OCI-LY7 (cell line): ENCODE data around the gene UGDH. TPM values are rescaled to one million over a fixed set of nuclear protein-coding genes. Genes with fewer than 3 reads are reported as not detected.
"Not testable (repeated sequence)": the region's sequence is repeated elsewhere in the genome, so short reads cannot be mapped to it uniquely, and the experiment has no call there.

Experiments
- BruUV-seq: library from RNA; stranded (reverse); fragments of 400-500 nt; replicated peaks from 2 replicates; lab custom pipeline; 2021; lab: Mats Ljungman, UMichigan
- CTCF ChIA-PET: fragments of 300-600 bp; sonication (Branson Sonifier 250); formaldehyde crosslinking; loops from one replicate; lab custom pipeline; 2022; ENCODE audit warnings: antibody characterized with exemption; ENCODE audit not compliant: unreplicated experiment; lab: Charles Lee
- POLR2A ChIA-PET: fragments of 300-600 bp; sonication (Branson Sonifier 250); formaldehyde crosslinking; loops from one replicate; lab custom pipeline; 2022; ENCODE audit warnings: antibody characterized with exemption; lab: Charles Lee
- DNase-seq: peaks from one replicate; pipeline ENCODE4 v3.0.0-alpha.2; 2015; ENCODE audit warnings: low spot score
- H2AFZ ChIP-seq: fragments of 200-600 bp; sonication (generic), shearing (Covaris generic); 2 replicates; pipeline ENCODE4 v1.6.1; 2014; ENCODE audit warnings: mild to moderate bottlenecking, antibody characterized with exemption, low read length, moderate library complexity
- H3K27ac ChIP-seq: fragments of 200-600 bp; sonication (generic); 2 replicates; pipeline ENCODE4 v1.5.1; 2014; ENCODE audit warnings: mixed run types, low read depth, mild to moderate bottlenecking, moderate library complexity, low read length, inconsistent platforms; ENCODE audit not compliant: poor library complexity, severe bottlenecking
- H3K36me3 ChIP-seq: fragments of 200-600 bp; sonication (generic); 2 replicates; pipeline ENCODE4 v1.6.1; 2014; ENCODE audit warnings: mild to moderate bottlenecking, antibody characterized with exemption, low read length, moderate library complexity, mixed read lengths; ENCODE audit not compliant: insufficient read depth
- H3K4me1 ChIP-seq: fragments of 200-600 bp; sonication (generic); 2 replicates; pipeline ENCODE4 v1.5.1; 2014; ENCODE audit warnings: mild to moderate bottlenecking, low read length; ENCODE audit not compliant: insufficient read depth, poor library complexity, severe bottlenecking
- H3K4me2 ChIP-seq: fragments of 200-600 bp; sonication (generic); 2 replicates; pipeline ENCODE4 v1.6.1; 2014; ENCODE audit warnings: mild to moderate bottlenecking, low read length
- H3K4me3 ChIP-seq: fragments of 200-600 bp; sonication (generic); 2 replicates; pipeline ENCODE4 v1.5.1; 2014; ENCODE audit warnings: mild to moderate bottlenecking, low read depth, low read length; ENCODE audit not compliant: poor library complexity, severe bottlenecking
- H3K79me2 ChIP-seq: fragments of 200-600 bp; sonication (generic); 2 replicates; pipeline ENCODE4 v1.6.1; 2016; ENCODE audit warnings: low read depth, mild to moderate bottlenecking, low read length, moderate library complexity, mixed read lengths; ENCODE audit not compliant: insufficient read depth
- H3K9me2 ChIP-seq: fragments of 200-600 bp; sonication (generic); 2 replicates; pipeline ENCODE4 v1.6.1; 2016; ENCODE audit warnings: mild to moderate bottlenecking, low read length, mixed read lengths; ENCODE audit not compliant: insufficient read depth
- H3K9me3 ChIP-seq: fragments of 200-600 bp; sonication (generic); 2 replicates; pipeline ENCODE4 v1.6.1; 2014; ENCODE audit warnings: mild to moderate bottlenecking, mixed run types, low read length, mixed read lengths
- H4K20me1 ChIP-seq: fragments of 200-600 bp; sonication (generic); 2 replicates; pipeline ENCODE4 v1.6.1; 2014; ENCODE audit warnings: mild to moderate bottlenecking, antibody characterized with exemption, low read length, moderate library complexity, mixed read lengths; ENCODE audit not compliant: insufficient read depth
- CTCF ChIP-seq: fragments of 200-600 bp; sonication (generic); conservative IDR thresholded peaks from 2 replicates; pipeline ENCODE4 v1.5.1; 2014; ENCODE audit warnings: mild to moderate bottlenecking, antibody characterized with exemption, low read length, moderate library complexity, mixed read lengths
- EZH2phosphoT487 ChIP-seq: fragments of 200-600 bp; sonication (generic); IDR thresholded peaks from 2 replicates; pipeline ENCODE4 v1.6.1; 2018; ENCODE audit warnings: low read depth, borderline replicate concordance, mild to moderate bottlenecking, mixed run types, antibody characterized with exemption, low read length, moderate library complexity, mixed read lengths
- intact Hi-C: fragments of 100-400 bp; cut with micrococcal nuclease; formaldehyde crosslinking; loops from one replicate; pipeline ENCODE4 v1.10.0; 2022; ENCODE audit not compliant: unreplicated experiment
- total RNA-seq, 2 experiments: library from RNA; depleted of rRNA in 1 of 2; stranded (reverse); fragments of >200 nt in 1 of 2; shearing (Covaris generic) in 1 of 2; gene quantifications; 2 replicates each; pipeline ENCODE4 v1.2.3, GENCODE V29; 2014 to 2022

Gene UGDH
- total RNA-seq, 2 experiments from 2014 or later, result 8.1 to 33.6 TPM

GRCh38 chr4:39514888-39515401 is 12.3 kb downstream of the UGDH start:
- H3K4me1 ChIP-seq, result no peaks in the 10 kb centered on the region
- no peak overlapping the region for H3K4me3 ChIP-seq
- H3K36me3 ChIP-seq, result peaks cover 36% of the 10 kb centered on the region
- no peak for DNase-seq
- no peaks in the 10 kb centered on the region for H4K20me1 ChIP-seq
- BruUV-seq, result no TSS peak
- H3K4me2 ChIP-seq, result no peak overlapping the region
- intact Hi-C loops, result no loop called here
- H2AFZ ChIP-seq, result no peak overlapping the region
- H3K27ac ChIP-seq, result no peak overlapping the region
- CTCF ChIA-PET, result no interaction called here
- POLR2A ChIA-PET, result interaction anchor here (0.8 to 1.2 kb wide), 2 partner anchors 9 to 38 kb away, joined by 3 to 5 read pairs; no protein-coding TSS in a partner anchor
- no peaks in the 10 kb centered on the region for H3K9me3 ChIP-seq
- no peaks in the 10 kb centered on the region for H3K9me2 ChIP-seq
- no peaks in the 10 kb centered on the region for H3K79me2 ChIP-seq
- TF ChIP-seq EZH2phosphoT487, result no peak
- no peak for TF ChIP-seq CTCF

- H3K79me2 ChIP-seq, CTCF ChIA-PET, DNase-seq, H3K4me3 ChIP-seq, H3K9me2 ChIP-seq, H2AFZ ChIP-seq, BruUV-seq, intact Hi-C loops, H3K9me3 ChIP-seq, H3K4me1 ChIP-seq, H3K27ac ChIP-seq, H3K4me2 ChIP-seq, H4K20me1 ChIP-seq: not testable (repeated sequence)
- POLR2A ChIA-PET, result interaction anchor here (0.7 to 1.2 kb wide), 4 partner anchors 8 to 39 kb away, joined by 3 to 5 read pairs (median 3); no protein-coding TSS in a partner anchor
- peaks cover 42% of the 10 kb centered on the region for H3K36me3 ChIP-seq
These were observed 13.0 kb downstream of the UGDH start for GRCh38 chr4:39514266-39514665.

- H3K27ac ChIP-seq, result no peak overlapping the region
- H3K36me3 ChIP-seq, result peaks cover 63% of the 10 kb centered on the region
- no peaks in the 10 kb centered on the region for H3K9me3 ChIP-seq
- BruUV-seq, result TSS peak; percentile 68
- no peaks in the 10 kb centered on the region for H3K9me2 ChIP-seq
- no peak overlapping the region for H2AFZ ChIP-seq
- DNase-seq, result no peak
- H4K20me1 ChIP-seq, result no peaks in the 10 kb centered on the region
- POLR2A ChIA-PET, result interaction anchor here (0.6 to 1.8 kb wide), 6 partner anchors 9 to 41 kb away, joined by 3 to 4 read pairs (median 4); no protein-coding TSS in a partner anchor
- CTCF ChIA-PET, result no interaction called here
- H3K4me3 ChIP-seq, result no peak overlapping the region
- H3K4me2 ChIP-seq, result no peak overlapping the region
- TF ChIP-seq CTCF (no peak), EZH2phosphoT487 (no peak)
- no peaks in the 10 kb centered on the region for H3K79me2 ChIP-seq
- intact Hi-C loops, result no loop called here
- no peaks in the 10 kb centered on the region for H3K4me1 ChIP-seq
These were observed 16.8 kb downstream of the UGDH start for GRCh38 chr4:39510348-39510929.
